Peyer's patch (tissue), 4 donors: ENCODE results near the gene KRT85.

ENCODE experiments used
- CTCF ChIP-seq, 6 experiments: fragments of 450-650 bp in 4 of 6; fragments of 200-600 bp in 2 of 6; sonication (generic) in 1 of 6; IDR thresholded peaks; one replicate each; pipeline ENCODE4 v1.5.1; 2017 to 2019; ENCODE audit warnings: antibody characterized with exemption in 6 of 6, mild to moderate bottlenecking in 3 of 6, moderate library complexity in 1 of 6
- POLR2A ChIP-seq, 2 donors: fragments of 450-650 bp; IDR thresholded peaks; one replicate each; pipeline ENCODE4 v1.5.1; 2017; ENCODE audit warnings: antibody characterized with exemption in 2 of 2, mild to moderate bottlenecking in 2 of 2, moderate library complexity in 2 of 2

- TF ChIP-seq POLR2A (IDR thresholded peaks at IDR 0.05) (no peak), CTCF (IDR thresholded peaks at IDR 0.05) (no peak)
Observed at GRCh38 chr12:52313926-52314325, 53.4 kb downstream of the KRT85 start.
